C4-2B (cell line): ENCODE measurements around the gene CHRNE.

Experiments used
- H3K27ac ChIP-seq: fragments of 450-650 bp; 2 replicates; pipeline ENCODE4 v1.5.1; 2017
- CTCF ChIP-seq: fragments of 450-650 bp; conservative IDR thresholded peaks from 2 replicates; pipeline ENCODE4 v1.5.1; 2017; ENCODE audit warnings: mild to moderate bottlenecking
- ZFX ChIP-seq: fragments of 450-650 bp; IDR thresholded peaks from 2 replicates; pipeline ENCODE4 v1.6.1; 2017

Gene CHRNE

GRCh38 chr17:4892499-4893221, 10.2 kb downstream of the CHRNE start:
- no peak overlapping the region for H3K27ac ChIP-seq
- TF ChIP-seq CTCF (no peak), ZFX (no peak)

GRCh38 chr17:4891411-4892410, 11.2 kb downstream of the CHRNE start:
- TF ChIP-seq CTCF (no peak), ZFX (no peak)
- H3K27ac ChIP-seq, result no peak overlapping the region

GRCh38 chr17:4887581-4887980, 15.3 kb downstream of the CHRNE start:
- TF ChIP-seq CTCF, result no peak
- TF ChIP-seq ZFX, result no peak
- no peak overlapping the region for H3K27ac ChIP-seq

GRCh38 chr17:4886830-4887229, 16.1 kb downstream of the CHRNE start:
- TF ChIP-seq ZFX (no peak), CTCF (no peak)
- no peak overlapping the region for H3K27ac ChIP-seq

GRCh38 chr17:4884489-4884888, 18.4 kb downstream of the CHRNE start:
- H3K27ac ChIP-seq, result no peak overlapping the region
- TF ChIP-seq CTCF (no peak), ZFX (no peak)

- no peak overlapping the region for H3K27ac ChIP-seq
- TF ChIP-seq ZFX, result no peak
- peak; percentile 96 for TF ChIP-seq CTCF
Measured at GRCh38 chr17:4881761-4882555, 20.9 kb downstream of the CHRNE start.
